ENCODE measurements around the gene TTC33. TPM values are rescaled to one million over a fixed set of nuclear protein-coding genes. Genes with fewer than 3 reads are reported as not detected.

Gene TTC33
- total RNA-seq, 1 donor from 2014 or later = 52.5 TPM

DNA sequence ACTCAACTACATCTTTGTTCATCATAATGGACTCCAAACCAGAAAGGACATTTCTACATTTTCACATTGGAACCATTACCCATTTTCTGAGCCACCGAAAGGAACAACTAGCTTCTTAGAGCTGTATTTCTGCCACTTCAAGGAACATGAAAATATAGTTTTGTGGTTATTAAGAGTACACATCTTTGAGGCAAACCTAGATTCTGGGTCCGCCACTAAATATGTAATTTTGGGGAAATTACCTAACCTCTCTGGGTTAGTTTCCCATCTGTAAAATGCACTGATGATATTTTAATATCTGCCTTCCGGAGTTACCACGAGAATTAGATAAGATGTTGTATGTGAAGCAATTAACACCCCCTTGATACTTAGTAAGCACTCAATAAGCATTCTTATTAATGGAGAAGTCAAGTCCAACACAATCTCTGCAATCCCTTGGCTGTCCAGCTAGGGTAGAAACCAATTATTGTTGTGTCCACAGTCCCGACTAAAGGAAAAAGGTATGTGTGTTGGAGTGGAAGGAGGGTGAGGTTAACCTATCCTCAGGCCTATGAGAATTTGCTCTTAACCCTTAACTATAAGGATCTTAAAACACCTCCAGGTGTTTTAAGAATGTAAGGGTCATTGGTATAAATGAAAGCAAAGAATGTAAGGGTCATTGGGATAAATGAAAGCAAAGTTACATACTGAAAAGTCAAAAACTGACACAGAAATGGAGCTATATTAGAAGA lies 170.1 kb downstream of the TTC33 start:
- H3K79me2 ChIP-seq (ENCODE audit: low read depth) = no peaks in the 10 kb centered on the region
- TF ChIP-seq EZH2 (IDR thresholded peaks at IDR 0.05) (no peak), EZH2phosphoT487 (IDR thresholded peaks at IDR 0.05) (no peak)
- TF ChIP-seq, protein P1, sequence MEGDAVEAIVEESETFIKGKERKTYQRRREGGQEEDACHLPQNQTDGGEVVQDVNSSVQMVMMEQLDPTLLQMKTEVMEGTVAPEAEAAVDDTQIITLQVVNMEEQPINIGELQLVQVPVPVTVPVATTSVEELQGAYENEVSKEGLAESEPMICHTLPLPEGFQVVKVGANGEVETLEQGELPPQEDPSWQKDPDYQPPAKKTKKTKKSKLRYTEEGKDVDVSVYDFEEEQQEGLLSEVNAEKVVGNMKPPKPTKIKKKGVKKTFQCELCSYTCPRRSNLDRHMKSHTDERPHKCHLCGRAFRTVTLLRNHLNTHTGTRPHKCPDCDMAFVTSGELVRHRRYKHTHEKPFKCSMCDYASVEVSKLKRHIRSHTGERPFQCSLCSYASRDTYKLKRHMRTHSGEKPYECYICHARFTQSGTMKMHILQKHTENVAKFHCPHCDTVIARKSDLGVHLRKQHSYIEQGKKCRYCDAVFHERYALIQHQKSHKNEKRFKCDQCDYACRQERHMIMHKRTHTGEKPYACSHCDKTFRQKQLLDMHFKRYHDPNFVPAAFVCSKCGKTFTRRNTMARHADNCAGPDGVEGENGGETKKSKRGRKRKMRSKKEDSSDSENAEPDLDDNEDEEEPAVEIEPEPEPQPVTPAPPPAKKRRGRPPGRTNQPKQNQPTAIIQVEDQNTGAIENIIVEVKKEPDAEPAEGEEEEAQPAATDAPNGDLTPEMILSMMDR (IDR thresholded peaks at IDR 0.05) = no peak
- Mint-ChIP-seq H3K27me3 (ENCODE audit: insufficient read depth, low read depth) (peaks cover 4% of the 10 kb centered on the region), H3K4me1 (peaks cover 9% of the 10 kb centered on the region), H3K9me3 (no peaks in the 10 kb centered on the region), H3K4me3 (no peak overlapping the region), H3K27ac (no peak overlapping the region), H3K36me3 (no peaks in the 10 kb centered on the region)
- no peak overlapping the region for H3K4me3 ChIP-seq
- no peaks in the 10 kb centered on the region for H3K36me3 ChIP-seq
- H3F3A ChIP-seq (ENCODE audit: low read depth) = no peaks in the 10 kb centered on the region
- no peak overlapping the region for H3K4me2 ChIP-seq
- peaks cover 7% of the 10 kb centered on the region for H3K4me1 ChIP-seq
- no peak overlapping the region for H3K9ac ChIP-seq
- H4K20me1 ChIP-seq (ENCODE audit: low read depth) = no peaks in the 10 kb centered on the region
- H3K27me3 ChIP-seq = no peaks in the 10 kb centered on the region
- no peak overlapping the region for H2AFZ ChIP-seq (replicated peaks)
- no peak for DNase-seq (ENCODE audit: low spot score)
- H3K9me3 ChIP-seq (ENCODE audit: low read depth) = no peaks in the 10 kb centered on the region
- no peak overlapping the region for H3K27ac ChIP-seq

DNA sequence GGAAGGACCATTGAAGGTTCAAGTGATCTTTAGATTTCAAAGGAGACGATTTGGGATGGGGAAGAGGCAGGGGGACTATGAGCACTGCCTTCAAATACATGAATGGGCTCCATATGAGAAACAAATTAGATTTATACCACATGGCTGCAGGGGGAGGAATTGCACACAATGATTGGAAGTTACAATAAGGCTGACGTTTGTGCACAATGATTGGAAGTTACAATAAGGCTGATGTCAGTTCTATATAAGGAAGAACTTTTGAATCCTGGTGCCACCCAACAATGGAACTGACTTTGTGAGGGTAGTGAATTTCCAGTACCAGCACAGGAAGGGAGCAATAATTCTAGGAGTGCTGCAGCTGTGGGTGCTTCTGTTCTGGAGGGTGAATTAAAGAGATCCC lies 171.7 kb downstream of the TTC33 start:
- no peaks in the 10 kb centered on the region for H3K79me2 ChIP-seq (ENCODE audit: low read depth)
- H3K9me3 ChIP-seq (ENCODE audit: low read depth) = no peaks in the 10 kb centered on the region
- H3K4me2 ChIP-seq = no peak overlapping the region
- H3K9me3 Mint-ChIP-seq = no peaks in the 10 kb centered on the region
- no peaks in the 10 kb centered on the region for H3K27me3 ChIP-seq
- H2AFZ ChIP-seq (replicated peaks) = no peak overlapping the region
- no peaks in the 10 kb centered on the region for H3F3A ChIP-seq (ENCODE audit: low read depth)
- H3K4me1 Mint-ChIP-seq = peaks cover 9% of the 10 kb centered on the region
- TF ChIP-seq EZH2phosphoT487 (IDR thresholded peaks at IDR 0.05) (no peak), EZH2 (IDR thresholded peaks at IDR 0.05) (no peak)
- TF ChIP-seq, protein P1 (IDR thresholded peaks at IDR 0.05) = no peak
- H3K27ac ChIP-seq = no peak overlapping the region
- H3K27ac Mint-ChIP-seq = no peak overlapping the region
- H4K20me1 ChIP-seq (ENCODE audit: low read depth) = no peaks in the 10 kb centered on the region
- no peak overlapping the region for H3K4me3 ChIP-seq
- H3K36me3 ChIP-seq = no peaks in the 10 kb centered on the region
- H3K36me3 Mint-ChIP-seq = no peaks in the 10 kb centered on the region
- peaks cover 7% of the 10 kb centered on the region for H3K4me1 ChIP-seq
- peaks cover 4% of the 10 kb centered on the region for H3K27me3 Mint-ChIP-seq (ENCODE audit: insufficient read depth, low read depth)
- DNase-seq (ENCODE audit: low spot score) = no peak
- H3K9ac ChIP-seq = no peak overlapping the region
- H3K4me3 Mint-ChIP-seq = no peak overlapping the region

DNA sequence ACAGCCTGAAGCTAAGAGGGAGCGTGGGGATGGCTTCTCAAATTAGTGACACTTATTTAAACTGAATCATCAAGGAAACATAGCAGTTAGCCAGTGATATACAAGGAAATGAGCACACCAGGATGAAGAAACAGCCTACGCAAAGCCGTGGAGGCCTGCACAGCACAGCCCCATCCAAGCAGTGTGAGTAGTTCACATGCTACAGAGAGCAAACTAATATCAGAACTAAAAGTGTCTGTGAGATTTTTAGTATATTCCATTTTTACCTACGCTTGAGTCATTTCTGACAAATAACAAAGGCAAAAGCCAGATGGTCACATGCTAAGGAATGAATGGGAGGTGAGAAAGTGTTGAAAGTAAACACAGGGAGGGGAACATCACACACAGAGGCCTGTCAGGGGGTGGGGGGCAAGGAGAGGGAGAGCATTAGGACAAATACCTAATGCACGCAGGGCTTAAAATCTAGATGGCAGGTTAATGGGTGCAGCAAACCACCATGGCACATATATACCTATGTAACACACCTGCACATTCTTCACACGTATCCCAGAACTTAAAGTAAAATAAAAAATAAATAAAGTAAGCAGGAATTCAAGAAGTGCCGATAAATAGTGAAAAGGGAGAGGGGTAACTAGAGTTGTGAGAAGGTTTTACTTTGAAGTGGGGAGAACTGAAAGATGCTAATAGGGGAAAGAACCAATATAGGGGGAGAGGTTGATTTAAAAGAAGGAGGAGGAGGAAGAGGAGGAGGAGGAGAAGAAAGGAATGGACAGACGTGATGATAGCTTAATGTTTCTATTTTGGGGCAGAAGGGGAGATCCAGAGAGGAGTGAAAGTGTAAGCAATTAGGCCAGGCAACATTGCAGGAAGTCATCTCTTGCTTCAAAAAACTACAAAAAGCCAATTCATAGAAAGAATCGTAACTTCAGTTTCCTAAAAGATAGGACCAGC lies 177.0 kb downstream of the TTC33 start:
- no peaks in the 10 kb centered on the region for H3F3A ChIP-seq (ENCODE audit: low read depth)
- Mint-ChIP-seq H3K4me3 (no peak overlapping the region), H3K27me3 (ENCODE audit: insufficient read depth, low read depth) (no peaks in the 10 kb centered on the region), H3K4me1 (no peaks in the 10 kb centered on the region), H3K9me3 (no peaks in the 10 kb centered on the region), H3K36me3 (no peaks in the 10 kb centered on the region), H3K27ac (no peak overlapping the region)
- no peak overlapping the region for H3K4me2 ChIP-seq
- H3K36me3 ChIP-seq = no peaks in the 10 kb centered on the region
- H3K9me3 ChIP-seq (ENCODE audit: low read depth) = no peaks in the 10 kb centered on the region
- H3K4me1 ChIP-seq = no peaks in the 10 kb centered on the region
- H3K27me3 ChIP-seq = no peaks in the 10 kb centered on the region
- H3K4me3 ChIP-seq = no peak overlapping the region
- no peak for DNase-seq (ENCODE audit: low spot score)
- H4K20me1 ChIP-seq (ENCODE audit: low read depth) = no peaks in the 10 kb centered on the region
- no peak overlapping the region for H3K9ac ChIP-seq
- no peak overlapping the region for H2AFZ ChIP-seq (replicated peaks)
- H3K27ac ChIP-seq = no peak overlapping the region
- no peaks in the 10 kb centered on the region for H3K79me2 ChIP-seq (ENCODE audit: low read depth)
- TF ChIP-seq, protein P1 (IDR thresholded peaks at IDR 0.05) = no peak
- no peak for TF ChIP-seq EZH2 (IDR thresholded peaks at IDR 0.05)
- no peak for TF ChIP-seq EZH2phosphoT487 (IDR thresholded peaks at IDR 0.05)
